ENCODE data around the gene BCL2L15. TPM values are rescaled to one million over a fixed set of nuclear protein-coding genes. Genes with fewer than 3 reads are reported as not detected.

BCL2L15 gene
- total RNA-seq, 1 donor from 2014 or later: not detected

DNA sequence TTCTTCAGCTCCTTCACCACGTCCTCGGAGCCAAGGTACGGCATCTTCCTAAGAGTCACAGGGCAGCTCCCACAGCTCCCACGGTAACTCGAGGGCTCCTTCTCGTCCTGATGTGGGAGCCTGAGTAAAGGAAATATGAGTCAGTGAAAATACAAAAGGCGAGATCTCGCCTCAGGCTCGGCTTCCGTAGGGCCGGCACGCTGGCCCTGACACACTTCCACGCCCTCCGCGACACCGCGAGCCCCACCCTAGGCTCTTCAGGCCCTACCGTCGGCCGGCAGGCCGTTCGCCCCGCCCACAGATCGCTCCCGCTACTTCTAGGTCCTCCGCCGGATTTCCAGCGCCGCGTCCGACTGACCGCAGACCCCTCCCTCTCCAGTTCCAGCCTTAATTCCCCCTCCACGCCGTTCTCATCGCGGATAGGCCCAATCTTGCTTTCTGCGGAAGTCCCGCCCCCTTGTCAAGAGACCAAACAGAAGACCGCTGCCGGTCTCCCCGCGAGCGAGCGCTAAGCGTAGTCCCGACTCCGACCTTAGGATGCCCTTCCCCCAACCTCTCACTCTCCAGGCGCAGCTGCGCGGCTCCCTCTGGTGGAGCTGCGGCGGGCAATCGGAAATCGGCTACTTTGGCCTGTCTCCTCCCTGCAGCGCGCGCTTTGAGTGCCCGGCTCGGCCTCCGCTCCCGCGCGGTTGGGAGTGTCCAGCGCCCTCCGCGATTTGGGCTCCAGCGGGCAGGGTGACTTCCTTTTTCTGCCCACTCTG is 17.5 kb upstream of the BCL2L15 start, which contains the start of the genes AP4B1 and DCLRE1B:
Gene AP4B1 (minus strand): TSS at position 126 of the 761 bp plus-strand sequence. CDS start 82 bp downstream, at position 44.
Gene DCLRE1B (plus strand): TSS at position 653 of the 761 bp plus-strand sequence. CDS start 261 bp downstream, outside the sequence.
- peaks cover 50% of the 10 kb centered on the region for H3K36me3 ChIP-seq

GRCh38 chr1:113904293-113904673 is 16.9 kb upstream of the BCL2L15 start:
- H3K4me3 ChIP-seq: peak overlapping the region; percentile 71
- intact Hi-C loops (cut with micrococcal nuclease): loop anchor here (2.0 kb wide), 1 partner anchor 27 kb away; no protein-coding TSS in a partner anchor
- no peak for DNase-seq
- H3K27me3 ChIP-seq (ENCODE audit: low read depth): no peaks in the 10 kb centered on the region
- H3K4me1 ChIP-seq: peaks cover 42% of the 10 kb centered on the region
- no peak for TF ChIP-seq CTCF (IDR thresholded peaks at IDR 0.05; ENCODE audit: borderline replicate concordance)
- no peaks in the 10 kb centered on the region for H3K9me3 ChIP-seq (replicated peaks)
- peaks cover 51% of the 10 kb centered on the region for H3K36me3 ChIP-seq
- H3K27ac ChIP-seq (replicated peaks): peak overlapping the region; percentile 93

More for the DNA sequence above, 17.5 kb upstream of the BCL2L15 start, which contains the start of the genes AP4B1 and DCLRE1B:
- H3K27ac ChIP-seq (replicated peaks): peak within 1 kb of the TSS; percentile 93
- no peaks in the 10 kb centered on the region for H3K27me3 ChIP-seq (ENCODE audit: low read depth)
- peak; percentile 99 for DNase-seq
- intact Hi-C loops (cut with micrococcal nuclease): loop anchor here (2.0 kb wide), 1 partner anchor 26 kb away; no protein-coding TSS in a partner anchor
- no peaks in the 10 kb centered on the region for H3K9me3 ChIP-seq (replicated peaks)
- H3K4me1 ChIP-seq: peaks cover 38% of the 10 kb centered on the region
- peak within 1 kb of the TSS; percentile 71 for H3K4me3 ChIP-seq
- peak; percentile 78 for TF ChIP-seq CTCF (IDR thresholded peaks at IDR 0.05; ENCODE audit: borderline replicate concordance)

GRCh38 chr1:113903501-113904292 is 16.3 kb upstream of the BCL2L15 start:
- H3K27ac ChIP-seq (replicated peaks): peak overlapping the region; percentile 93
- peak overlapping the region; percentile 71 for H3K4me3 ChIP-seq
- no peaks in the 10 kb centered on the region for H3K9me3 ChIP-seq (replicated peaks)
- H3K27me3 ChIP-seq (ENCODE audit: low read depth): no peaks in the 10 kb centered on the region
- peaks cover 47% of the 10 kb centered on the region for H3K4me1 ChIP-seq
- intact Hi-C loops (cut with micrococcal nuclease): loop anchor here (2.0 kb wide), 1 partner anchor 27 kb away; no protein-coding TSS in a partner anchor
- TF ChIP-seq CTCF (IDR thresholded peaks at IDR 0.05; ENCODE audit: borderline replicate concordance): no peak
- H3K36me3 ChIP-seq: peaks cover 51% of the 10 kb centered on the region
- DNase-seq: no peak

- no peaks in the 10 kb centered on the region for H3K27me3 ChIP-seq (ENCODE audit: low read depth)
- H3K4me3 ChIP-seq: no peak overlapping the region
- intact Hi-C loops (cut with micrococcal nuclease): no loop called here
- no peak overlapping the region for H3K27ac ChIP-seq (replicated peaks)
- H3K4me1 ChIP-seq: peaks cover 44% of the 10 kb centered on the region
- peaks cover 65% of the 10 kb centered on the region for H3K36me3 ChIP-seq
- DNase-seq: no peak
- TF ChIP-seq CTCF (IDR thresholded peaks at IDR 0.05; ENCODE audit: borderline replicate concordance): no peak
- no peaks in the 10 kb centered on the region for H3K9me3 ChIP-seq (replicated peaks)
Measured at GRCh38 chr1:113901191-113901590, 13.8 kb upstream of the BCL2L15 start.

DNA sequence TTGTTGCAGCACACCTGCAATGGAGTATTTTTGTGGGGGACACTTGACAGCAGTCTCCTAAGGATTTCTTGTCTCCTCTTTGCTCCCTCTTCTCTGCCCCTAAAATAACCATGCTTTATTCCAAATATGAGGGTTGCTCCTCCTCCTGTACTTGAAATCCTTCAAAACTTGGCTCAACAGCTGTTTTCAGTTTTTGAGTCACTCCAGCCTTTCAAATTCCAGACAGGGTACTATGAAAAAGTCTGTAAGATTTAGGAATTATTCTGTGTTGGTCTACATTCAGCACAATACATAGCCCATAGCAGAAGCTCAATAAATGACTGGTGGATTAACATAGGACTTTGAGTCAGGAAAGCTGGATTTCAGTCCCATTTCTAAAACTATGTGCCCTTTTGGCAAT is 11.7 kb upstream of the BCL2L15 start:
- no peak for TF ChIP-seq CTCF (IDR thresholded peaks at IDR 0.05; ENCODE audit: borderline replicate concordance)
- peaks cover 30% of the 10 kb centered on the region for H3K4me1 ChIP-seq
- no peaks in the 10 kb centered on the region for H3K27me3 ChIP-seq (ENCODE audit: low read depth)
- peaks cover 83% of the 10 kb centered on the region for H3K36me3 ChIP-seq
- intact Hi-C loops (cut with micrococcal nuclease): no loop called here
- H3K27ac ChIP-seq (replicated peaks): no peak overlapping the region
- H3K4me3 ChIP-seq: no peak overlapping the region
- DNase-seq: no peak
- H3K9me3 ChIP-seq (replicated peaks): no peaks in the 10 kb centered on the region

Measured in left ventricle myocardium inferior (tissue), 1 donor.